ENCODE results near the gene MMS19. TPM values are rescaled to one million over a fixed set of nuclear protein-coding genes. Genes with fewer than 3 reads are reported as not detected.

The MMS19 gene
- total and polyA plus RNA-seq, 10 of the 15 experiments (the other 5 are each of a cell fraction or from before 2014, with no cell fraction given), result 40.2 to 112 (median 69.0) TPM

DNA sequence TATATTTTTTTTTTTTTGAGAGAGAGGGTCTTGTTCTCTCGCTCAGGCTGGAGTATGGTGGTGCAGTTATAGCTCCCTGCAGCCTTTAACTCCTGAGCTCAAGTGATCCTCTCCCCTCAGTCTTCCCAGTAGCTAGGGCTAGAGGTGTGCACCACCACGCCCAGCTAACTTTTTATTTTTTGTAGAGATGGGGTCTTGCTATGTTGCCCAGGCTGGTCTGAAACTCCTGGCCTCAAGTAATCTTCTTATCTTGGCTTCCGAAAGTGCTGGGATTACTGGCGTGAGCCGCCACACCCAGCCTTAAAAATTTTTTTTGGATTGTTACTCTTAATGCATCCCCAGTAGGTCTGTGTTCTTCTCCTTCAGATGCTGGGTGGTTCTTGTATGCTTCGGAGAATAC is 4.7 kb upstream of the MMS19 start:
- FAIRE-seq (no peak), DNase-seq (ENCODE audit: low read depth, low spot score) (no peak), ATAC-seq (no peak)
- H3K9ac ChIP-seq (ENCODE audit: control insufficient read depth, insufficient read depth, low read length), result no peak overlapping the region
- no TSS peak for BruUV-seq (replicated peaks)
- H3K79me2 ChIP-seq (ENCODE audit: control insufficient read depth, insufficient read depth, low read length), result peaks cover 3% of the 10 kb centered on the region
- H3K27ac ChIP-seq (ENCODE audit: control insufficient read depth, insufficient read depth), result no peak overlapping the region
- no peak overlapping the region for H2AFZ ChIP-seq (ENCODE audit: control insufficient read depth, low read depth, low read length)
- H3K9me3 ChIP-seq (replicated peaks; ENCODE audit: control insufficient read depth, insufficient read depth, low read length), result no peaks in the 10 kb centered on the region
- 59% methylated on average over 6 of the region's 6 CpGs for WGBS (ENCODE audit: insufficient coverage, insufficient replicate concordance, low lambda C conversion rate, missing lambda C conversion rate)
- H3K36me3 ChIP-seq (ENCODE audit: control insufficient read depth in 2 of 2, insufficient read depth in 2 of 2, low read length in 1 of 2), result no peaks in the 10 kb centered on the region
- H3K4me1 ChIP-seq (ENCODE audit: control insufficient read depth, insufficient read depth, low read length), result peaks cover 3% of the 10 kb centered on the region; the same call in 1 of the 2 replicates
- peaks cover 6 to 16% of the 10 kb centered on the region in 2 experiments for H3K27me3 ChIP-seq (replicated peaks in 1 of 2; ENCODE audit: control insufficient read depth in 2 of 2, insufficient read depth in 2 of 2, low read length in 1 of 2)
- ChIA-PET POLR2A (no interaction called here), SMC1A (ENCODE audit: uncharacterized antibody, unreplicated experiment) (interaction anchor here (1.1 kb wide), 1 partner anchor 9 kb away, joined by 3 read pairs; no protein-coding TSS in a partner anchor), RAD21 (ENCODE audit: unreplicated experiment) (no interaction called here), CTCF (interaction anchor here (0.6 to 0.9 kb wide), 2 partner anchors 14 to 51 kb away, joined by 3 read pairs; no protein-coding TSS in a partner anchor)
- in situ Hi-C loops (cut with MboI), result no loop called here
- TF ChIP-seq ESRRA (IDR thresholded peaks at IDR 0.05; ENCODE audit: low read length) (no peak), NR2C1 (IDR thresholded peaks at IDR 0.05) (no peak), ATF2 (IDR thresholded peaks at IDR 0.05; ENCODE audit: low read length) (no peak), TCF7 (IDR thresholded peaks at IDR 0.05; ENCODE audit: borderline replicate concordance) (no peak), FOS (IDR thresholded peaks at IDR 0.05; ENCODE audit: borderline replicate concordance, extremely low read depth, insufficient read length) (no peak), RAD51 (IDR thresholded peaks at IDR 0.05) (no peak), EGR1 (IDR thresholded peaks at IDR 0.05; ENCODE audit: borderline replicate concordance in 1 of 2, low read depth in 2 of 2, low read length in 2 of 2) (no peak), REST (IDR thresholded peaks at IDR 0.05; ENCODE audit: low read depth, low read length) (no peak), SREBF1 (IDR thresholded peaks at IDR 0.05; ENCODE audit: low read length) (no peak), PAX5 (IDR thresholded peaks at IDR 0.05; ENCODE audit: borderline replicate concordance, low read depth, low read length) (no peak), ZNF622 (IDR thresholded peaks at IDR 0.05) (no peak), PML (IDR thresholded peaks at IDR 0.05; ENCODE audit: low read length) (no peak), HCFC1 (IDR thresholded peaks at IDR 0.05; ENCODE audit: low read length) (no peak), KLF5 (IDR thresholded peaks at IDR 0.05; ENCODE audit: partially characterized antibody) (no peak), RFX5 (IDR thresholded peaks at IDR 0.05; ENCODE audit: low read depth, low read length) (no peak), NR2C2 (IDR thresholded peaks at IDR 0.05; ENCODE audit: borderline replicate concordance, control insufficient read depth, insufficient read length, low read depth) (no peak), FOXM1 (IDR thresholded peaks at IDR 0.05; ENCODE audit: low read depth, low read length) (no peak), RAD21 (IDR thresholded peaks at IDR 0.05; ENCODE audit: insufficient read depth, low read depth, low read length) (no peak), TCF12 (IDR thresholded peaks at IDR 0.05; ENCODE audit: low read depth, low read length) (no peak)
- TF ChIP-seq, protein P1, sequence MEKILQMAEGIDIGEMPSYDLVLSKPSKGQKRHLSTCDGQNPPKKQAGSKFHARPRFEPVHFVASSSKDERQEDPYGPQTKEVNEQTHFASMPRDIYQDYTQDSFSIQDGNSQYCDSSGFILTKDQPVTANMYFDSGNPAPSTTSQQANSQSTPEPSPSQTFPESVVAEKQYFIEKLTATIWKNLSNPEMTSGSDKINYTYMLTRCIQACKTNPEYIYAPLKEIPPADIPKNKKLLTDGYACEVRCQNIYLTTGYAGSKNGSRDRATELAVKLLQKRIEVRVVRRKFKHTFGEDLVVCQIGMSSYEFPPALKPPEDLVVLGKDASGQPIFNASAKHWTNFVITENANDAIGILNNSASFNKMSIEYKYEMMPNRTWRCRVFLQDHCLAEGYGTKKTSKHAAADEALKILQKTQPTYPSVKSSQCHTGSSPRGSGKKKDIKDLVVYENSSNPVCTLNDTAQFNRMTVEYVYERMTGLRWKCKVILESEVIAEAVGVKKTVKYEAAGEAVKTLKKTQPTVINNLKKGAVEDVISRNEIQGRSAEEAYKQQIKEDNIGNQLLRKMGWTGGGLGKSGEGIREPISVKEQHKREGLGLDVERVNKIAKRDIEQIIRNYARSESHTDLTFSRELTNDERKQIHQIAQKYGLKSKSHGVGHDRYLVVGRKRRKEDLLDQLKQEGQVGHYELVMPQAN (conservative IDR thresholded peaks at IDR 0.05), result no peak
- intact Hi-C loops (cut with micrococcal nuclease; ENCODE audit: unreplicated experiment), result no loop called here
- no peak overlapping the region for H3K4me2 ChIP-seq (ENCODE audit: control insufficient read depth, insufficient read depth)
- no peaks in the 10 kb centered on the region for H4K20me1 ChIP-seq (ENCODE audit: control insufficient read depth, insufficient read depth)
- H3K4me3 ChIP-seq, result no peak overlapping the region
